HPDE6-E6E7 (cell line): ENCODE data around the gene CNTLN.
"Not testable (repeated sequence)": the region's sequence is repeated elsewhere in the genome, so short reads cannot be mapped to it uniquely, and the experiment has no call there.

Experiments used
- DNase-seq: peaks from one replicate; pipeline ENCODE4 v3.0.0; 2011; ENCODE audit warnings: missing footprints; ENCODE audit errors: extremely low spot score

CNTLN gene

GRCh38 chr9:17191082-17191481, 56.2 kb downstream of the CNTLN start:
- DNase-seq, result no peak

- no peak for DNase-seq
Measured at GRCh38 chr9:17204611-17205152, 69.8 kb downstream of the CNTLN start.

- peak; percentile 13 for DNase-seq
Measured at GRCh38 chr9:17216011-17216410, 81.2 kb downstream of the CNTLN start.

GRCh38 chr9:17216646-17217045, 81.8 kb downstream of the CNTLN start:
- no peak for DNase-seq

- no peak for DNase-seq
Measured at GRCh38 chr9:17217272-17217671, 82.4 kb downstream of the CNTLN start.

GRCh38 chr9:17219261-17219660, 84.4 kb downstream of the CNTLN start:
- DNase-seq, result peak; percentile 2

- DNase-seq, result peak; percentile 1
Measured at GRCh38 chr9:17222932-17223331, 88.1 kb downstream of the CNTLN start.

- DNase-seq, result no peak
Measured at GRCh38 chr9:17225407-17225806, 90.6 kb downstream of the CNTLN start.

GRCh38 chr9:17229945-17230560, 95.2 kb downstream of the CNTLN start:
- no peak for DNase-seq

- DNase-seq, result no peak
Measured at GRCh38 chr9:17230646-17231045, 95.8 kb downstream of the CNTLN start.

GRCh38 chr9:17236147-17236546, 101.3 kb downstream of the CNTLN start:
- DNase-seq, result no peak

- DNase-seq, result no peak
Measured at GRCh38 chr9:17246770-17247169, 111.9 kb downstream of the CNTLN start.

GRCh38 chr9:17251100-17251499, 116.3 kb downstream of the CNTLN start:
- no peak for DNase-seq

- not testable (repeated sequence) for DNase-seq
Measured at GRCh38 chr9:17268531-17269188, 133.8 kb downstream of the CNTLN start.

- DNase-seq, result no peak
Measured at GRCh38 chr9:17269799-17270198, 135.0 kb downstream of the CNTLN start.

- DNase-seq, result no peak
Measured at GRCh38 chr9:17272536-17272935, 137.7 kb downstream of the CNTLN start.

GRCh38 chr9:17280350-17281012, 145.6 kb downstream of the CNTLN start:
- no peak for DNase-seq

- DNase-seq, result not testable (repeated sequence)
Measured at GRCh38 chr9:17290673-17291072, 155.8 kb downstream of the CNTLN start.

GRCh38 chr9:17291766-17292165, 156.9 kb downstream of the CNTLN start:
- no peak for DNase-seq

GRCh38 chr9:17293685-17294084, 158.8 kb downstream of the CNTLN start:
- no peak for DNase-seq

GRCh38 chr9:17294822-17295624, 160.2 kb downstream of the CNTLN start:
- no peak for DNase-seq

GRCh38 chr9:17315341-17315740, 180.5 kb downstream of the CNTLN start:
- DNase-seq, result no peak
